ENCODE results near the gene SBNO2.

SBNO2 gene

GRCh38 chr19:1159864-1160595, 14.0 kb downstream of the SBNO2 start:
- no peak for DNase-seq (ENCODE audit: low spot score)
- TF ChIP-seq CTCF (IDR thresholded peaks at IDR 0.05): no peak
- H3K27ac ChIP-seq: no peak overlapping the region
- H3K4me3 ChIP-seq: no peak overlapping the region

DNA sequence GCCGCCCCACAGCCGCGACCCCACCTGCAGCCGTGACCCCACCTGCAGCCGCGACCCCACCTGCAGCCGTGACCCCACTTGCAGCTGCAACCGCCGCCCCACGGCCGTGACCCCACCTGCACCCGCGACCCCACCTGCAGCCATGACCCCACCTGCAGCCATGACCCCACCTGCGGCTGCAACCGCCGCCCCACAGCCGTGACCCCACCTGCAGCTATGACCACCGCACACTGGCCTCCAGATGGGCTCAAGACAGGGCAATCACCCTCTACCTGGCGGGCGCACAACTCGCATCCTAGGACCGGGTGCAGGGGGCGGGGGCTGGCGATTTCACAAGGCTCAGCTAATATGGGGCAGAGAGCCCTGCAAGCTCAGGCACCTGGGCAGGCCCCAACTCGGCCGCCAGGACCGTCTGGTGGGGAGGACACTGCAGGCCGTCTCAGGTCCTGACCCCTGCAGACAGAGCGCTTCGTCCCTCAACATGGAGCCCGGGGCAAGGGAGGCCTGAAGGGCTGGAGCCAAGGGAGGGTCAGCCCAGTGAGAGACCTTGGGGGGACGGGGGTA, 15.1 kb downstream of the SBNO2 start:
- no peak overlapping the region for H3K4me3 ChIP-seq
- H3K27ac ChIP-seq: no peak overlapping the region
- no peak for DNase-seq (ENCODE audit: low spot score)
- no peak for TF ChIP-seq CTCF (IDR thresholded peaks at IDR 0.05)

GRCh38 chr19:1157931-1158884, 15.9 kb downstream of the SBNO2 start:
- Histone ChIP-seq H3K27ac (no peak overlapping the region), H3K4me3 (no peak overlapping the region)
- DNase-seq (ENCODE audit: low spot score): no peak
- TF ChIP-seq CTCF (IDR thresholded peaks at IDR 0.05): no peak

- no peak for TF ChIP-seq CTCF (IDR thresholded peaks at IDR 0.05)
- DNase-seq (ENCODE audit: low spot score): no peak
- Histone ChIP-seq H3K27ac (peak overlapping the region in 1 of 2 donors; percentile 94), H3K4me3 (no peak overlapping the region)
Observed at GRCh38 chr19:1156830-1157615, 17.0 kb downstream of the SBNO2 start.

- Histone ChIP-seq H3K27ac (peak overlapping the region; percentile 93 to 94), H3K4me3 (no peak overlapping the region)
- DNase-seq (ENCODE audit: low spot score): no peak
- no peak for TF ChIP-seq CTCF (IDR thresholded peaks at IDR 0.05)
Observed at GRCh38 chr19:1156305-1156801, 17.7 kb downstream of the SBNO2 start.
